GM18861 (cell line): Measurements from ENCODE around the gene KCNA10.

Source experiments
- ATAC-seq: cut with Tn5 transposase; IDR thresholded peaks from one replicate; pipeline ENCODE4 v1.9.1; 2021; ENCODE audit not compliant: unreplicated experiment

The KCNA10 gene

DNA sequence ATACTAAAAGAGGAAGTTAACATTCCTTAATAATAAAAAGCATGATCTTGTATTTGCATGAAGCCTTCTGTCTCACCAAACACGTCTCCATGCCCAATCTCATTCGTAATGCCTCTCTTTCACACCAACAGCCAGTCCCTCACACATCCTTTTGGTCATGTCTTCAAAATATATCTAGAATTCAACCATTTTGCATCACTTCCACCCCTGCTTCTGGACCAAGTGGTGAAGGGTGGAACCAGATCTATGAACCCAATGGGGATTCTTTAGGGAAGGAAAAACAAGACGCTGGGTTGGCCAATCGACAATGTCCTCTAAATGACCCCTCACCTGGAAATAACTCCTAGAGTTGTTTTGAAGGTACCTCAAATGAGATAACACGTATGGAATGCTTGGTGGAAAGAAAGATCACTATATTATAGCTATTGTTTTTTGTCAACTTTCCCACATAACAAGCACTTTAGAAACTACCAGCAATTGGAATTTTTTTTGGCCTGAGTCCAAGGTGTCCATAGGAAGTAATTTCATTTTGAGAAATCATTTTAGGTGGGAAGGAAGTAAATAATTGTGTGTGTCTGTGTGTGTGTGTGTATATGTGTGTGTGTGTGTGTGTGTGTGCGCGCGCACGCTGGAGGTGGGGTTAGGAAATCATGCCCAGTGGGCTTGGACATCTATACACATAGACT lies at the start of gene KCNA10:
Gene KCNA10, minus strand, starts transcription at position 51 of the 686 bp plus-strand sequence. CDS start 388 bp downstream, outside the sequence.
- ATAC-seq, result no peak

GRCh38 chr1:110566836-110567235 lies 47.9 kb upstream of the KCNA10 start:
- no peak for ATAC-seq

- ATAC-seq, result no peak
Observed at GRCh38 chr1:110565565-110565964, 46.6 kb upstream of the KCNA10 start.

- no peak for ATAC-seq
Observed at GRCh38 chr1:110563089-110563488, 44.1 kb upstream of the KCNA10 start.

DNA sequence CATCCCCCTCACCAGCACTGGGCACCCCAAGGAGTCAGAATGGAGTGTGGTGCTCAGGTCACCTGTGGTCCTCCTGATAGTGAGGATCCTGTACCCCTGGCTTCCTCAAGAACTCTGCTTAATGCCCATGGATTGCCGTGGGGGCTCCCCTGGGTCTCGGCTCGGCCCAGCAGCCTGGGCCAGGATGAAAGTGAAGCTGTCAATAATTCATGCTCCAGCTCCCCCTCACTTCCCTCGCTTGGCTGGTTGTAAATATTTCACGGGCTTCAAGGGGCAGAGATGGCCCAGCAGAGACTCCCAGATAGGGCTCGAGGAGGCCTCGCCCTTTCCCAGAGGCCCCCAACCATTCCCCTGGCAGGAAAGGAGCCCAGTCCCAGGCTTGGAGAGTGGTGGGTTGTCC lies 42.6 kb upstream of the KCNA10 start:
- no peak for ATAC-seq

GRCh38 chr1:110559157-110559556 lies 40.2 kb upstream of the KCNA10 start:
- no peak for ATAC-seq

DNA sequence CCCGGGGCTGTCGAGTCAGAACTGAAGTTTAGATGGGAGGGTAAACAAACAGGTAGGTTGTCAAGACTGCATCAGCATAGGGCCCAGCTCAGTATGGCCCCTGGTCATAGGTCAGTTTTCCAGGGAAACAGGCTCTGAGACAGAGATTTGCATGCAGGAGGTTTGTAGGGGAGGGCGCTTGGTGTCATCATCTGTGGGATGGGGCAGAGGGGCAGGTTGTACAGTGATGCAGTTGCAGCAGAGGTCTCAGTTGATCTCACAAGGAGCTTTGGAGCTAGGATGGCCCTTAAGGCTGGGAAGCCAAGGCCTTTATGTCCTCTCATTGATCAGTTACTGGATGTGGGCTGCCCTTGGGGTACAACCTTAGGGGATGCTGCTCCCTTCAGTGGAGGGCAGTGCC lies 38.5 kb upstream of the KCNA10 start:
- ATAC-seq, result no peak

- ATAC-seq, result no peak
Observed at GRCh38 chr1:110556471-110556807, 37.5 kb upstream of the KCNA10 start.

DNA sequence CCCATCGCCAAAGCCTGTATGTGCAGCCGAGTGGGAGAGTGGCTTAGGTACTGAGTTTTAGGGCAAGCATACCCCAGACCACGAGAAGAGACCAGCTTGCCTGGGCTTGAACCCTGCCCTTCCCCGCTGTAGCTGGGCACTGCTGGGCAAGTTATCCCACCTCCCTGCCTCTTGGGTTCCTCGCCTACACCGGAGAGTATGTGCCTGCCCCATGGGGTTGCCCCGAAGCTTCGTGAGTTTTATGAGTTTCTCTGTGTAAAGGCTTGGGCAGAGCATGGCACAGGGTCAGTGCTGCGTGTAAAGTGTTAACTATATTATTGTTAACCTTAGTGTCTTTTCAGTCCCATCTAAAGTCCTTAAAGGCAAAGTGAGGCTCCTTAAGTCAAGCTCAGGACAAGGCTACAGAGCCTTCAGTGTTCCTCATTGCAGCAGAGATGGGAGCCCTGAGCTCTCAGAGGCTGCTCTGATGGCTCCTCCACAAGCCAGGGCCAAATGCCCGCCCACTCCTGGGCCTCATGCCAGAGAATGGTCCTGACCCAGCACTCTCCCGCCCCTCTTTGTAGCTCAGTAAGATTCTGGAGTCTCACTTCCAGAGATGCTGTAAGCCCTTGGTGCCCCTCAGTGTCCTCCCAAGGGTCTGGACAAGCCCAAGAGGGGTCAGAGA lies 37.0 kb upstream of the KCNA10 start:
- no peak for ATAC-seq

GRCh38 chr1:110554871-110555801 lies 36.2 kb upstream of the KCNA10 start:
- no peak for ATAC-seq

GRCh38 chr1:110551278-110551809 lies 32.4 kb upstream of the KCNA10 start:
- ATAC-seq, result no peak

- ATAC-seq, result no peak
Observed at GRCh38 chr1:110549831-110550230, 30.9 kb upstream of the KCNA10 start.

DNA sequence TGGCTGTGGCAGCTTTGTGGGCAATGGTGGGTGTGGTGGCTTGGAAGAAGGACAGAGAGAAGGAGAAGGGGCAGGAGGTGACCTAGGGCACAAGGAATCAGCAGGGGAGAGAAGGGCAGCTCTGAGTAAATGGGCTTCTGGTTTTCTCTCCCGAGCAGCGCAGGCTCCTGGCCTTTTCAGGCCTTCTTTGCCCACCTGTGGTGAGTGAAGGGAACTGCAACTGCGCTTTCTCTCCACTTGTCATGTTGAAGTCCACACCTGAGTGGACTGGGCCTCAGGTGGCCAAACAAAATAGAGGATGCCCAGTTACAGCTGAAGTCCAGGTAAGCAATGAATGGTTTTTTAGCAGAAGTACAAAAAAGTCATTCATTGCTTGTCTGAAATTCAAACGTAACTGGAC lies 29.4 kb upstream of the KCNA10 start:
- no peak for ATAC-seq

GRCh38 chr1:110547017-110547416 lies 28.0 kb upstream of the KCNA10 start:
- ATAC-seq, result no peak

GRCh38 chr1:110545492-110545891 lies 26.5 kb upstream of the KCNA10 start:
- ATAC-seq, result no peak

GRCh38 chr1:110544753-110545152 lies 25.8 kb upstream of the KCNA10 start:
- no peak for ATAC-seq

DNA sequence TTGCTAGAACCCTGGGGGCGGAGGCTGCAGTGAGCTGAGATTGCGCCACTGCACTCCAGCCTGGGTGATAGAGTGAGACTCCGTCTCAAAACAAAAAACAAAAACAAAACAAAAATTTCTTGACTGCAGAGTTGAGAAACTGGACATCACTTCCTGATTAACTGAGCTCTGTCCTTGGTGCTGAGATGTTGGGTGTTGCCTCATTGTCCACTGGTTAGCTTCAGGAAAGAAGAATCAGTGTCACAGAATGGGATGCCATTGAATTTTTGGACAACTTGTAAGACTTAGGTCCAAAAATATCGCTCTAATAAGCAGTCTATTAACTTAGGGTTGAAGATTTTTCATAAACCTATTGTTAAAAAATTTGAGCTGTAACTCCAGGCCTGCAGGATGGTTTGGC lies 23.8 kb upstream of the KCNA10 start:
- no peak for ATAC-seq

DNA sequence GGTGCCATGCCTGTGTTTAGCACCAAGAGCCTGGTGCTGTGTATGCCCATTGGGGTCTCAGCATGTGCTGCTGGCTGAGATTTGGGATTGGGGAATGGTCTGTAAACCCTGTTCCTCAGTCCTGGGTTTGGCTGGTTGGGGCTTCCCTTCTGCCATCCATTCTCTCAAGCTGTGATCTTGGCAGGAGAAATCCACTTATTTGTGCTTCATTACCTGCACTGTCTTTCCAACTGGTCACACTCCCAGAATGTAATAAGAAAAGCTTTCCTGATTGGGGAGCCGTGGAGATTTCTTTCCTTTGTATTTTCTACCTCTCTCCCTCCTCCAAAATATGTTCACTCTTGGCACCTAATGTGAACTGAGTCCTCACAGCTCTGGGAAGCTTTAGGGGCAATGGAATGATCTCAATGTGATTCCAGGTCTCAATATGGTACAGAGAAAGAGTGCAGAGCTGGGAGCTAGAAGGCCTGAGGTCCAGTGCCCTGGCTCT lies 23.0 kb upstream of the KCNA10 start:
- ATAC-seq, result no peak

GRCh38 chr1:110540891-110541685 lies 22.1 kb upstream of the KCNA10 start:
- ATAC-seq, result no peak

- ATAC-seq, result no peak
Observed at GRCh38 chr1:110538921-110539320, 19.9 kb upstream of the KCNA10 start.

GRCh38 chr1:110538075-110538474 lies 19.1 kb upstream of the KCNA10 start:
- no peak for ATAC-seq
